ENCODE data around the gene MAPK8IP1.

Gene MAPK8IP1

DNA sequence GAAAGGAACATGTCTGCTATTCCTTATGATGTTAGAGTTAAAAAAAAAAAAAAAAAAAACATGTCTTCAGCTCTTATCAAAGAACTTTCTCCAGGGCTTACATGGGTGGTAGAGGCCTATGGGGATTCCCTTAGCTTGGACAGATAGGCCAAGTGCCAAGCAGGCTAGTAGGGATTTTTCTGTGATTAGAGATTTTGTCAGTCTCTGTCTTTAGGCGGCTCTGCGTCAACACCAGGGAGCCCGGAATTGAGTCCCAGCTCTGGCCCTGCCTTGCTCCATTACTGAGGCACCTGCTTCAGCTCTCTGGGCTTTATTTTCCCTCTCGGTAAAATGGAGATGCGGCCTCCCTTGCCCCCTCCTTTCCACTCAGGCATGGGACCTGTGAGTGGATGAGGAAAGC, 25.1 kb upstream of the MAPK8IP1 start:
- DNase-seq, result no peak

DNA sequence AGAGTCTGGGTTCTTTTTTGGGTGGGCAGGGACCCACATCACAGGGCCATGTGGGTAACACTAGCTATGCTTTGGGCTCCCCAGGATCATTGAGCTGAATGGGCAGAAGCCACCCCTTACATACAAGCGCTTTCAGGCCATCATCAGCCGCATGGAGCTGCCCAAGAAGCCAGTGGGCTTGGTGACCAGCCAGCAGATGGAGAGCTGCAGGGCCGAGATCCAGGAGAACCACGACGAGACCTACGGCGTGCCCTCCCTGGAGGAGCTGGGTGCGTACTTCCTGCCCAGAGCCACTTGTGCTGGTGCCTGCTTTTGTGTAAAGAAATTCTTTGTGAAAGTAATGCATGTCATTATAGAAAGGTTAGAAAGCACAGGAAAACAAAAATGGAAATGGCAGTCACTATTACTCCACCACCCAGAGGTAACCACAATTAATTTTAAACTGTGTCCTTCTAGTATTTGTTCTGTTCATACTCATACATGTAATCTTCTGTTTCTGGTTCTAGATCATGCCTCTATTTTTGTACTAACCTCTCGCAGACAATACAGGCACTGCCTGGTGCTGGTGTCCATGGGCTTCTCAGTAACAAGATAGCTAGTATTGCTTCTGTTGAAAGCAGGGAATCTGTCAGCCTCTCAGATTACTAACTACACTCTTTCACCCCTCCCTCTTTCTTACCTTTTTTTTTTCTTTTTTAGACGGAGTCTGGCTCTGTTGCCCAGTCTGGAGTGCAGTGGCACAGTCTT, 24.5 kb upstream of the MAPK8IP1 start:
- DNase-seq, result no peak

DNA sequence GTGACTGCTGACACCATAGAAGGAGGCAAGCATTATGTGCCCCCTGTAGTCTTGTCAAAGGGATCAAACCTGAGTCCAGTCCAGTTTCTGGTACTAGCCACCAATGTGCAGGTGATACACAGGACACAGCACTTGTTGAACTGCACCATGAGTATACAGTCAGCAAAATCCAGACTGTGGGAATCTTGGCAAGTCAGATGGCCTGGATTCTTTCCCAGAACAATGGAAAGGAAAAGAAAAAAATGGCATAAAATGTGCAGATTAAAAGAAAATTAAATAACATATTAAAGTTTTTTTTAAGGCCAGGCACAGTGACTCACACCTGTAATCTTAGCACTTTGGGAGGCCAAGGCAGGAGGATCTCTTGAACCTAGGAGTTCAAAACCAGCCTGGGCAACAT, 21.4 kb upstream of the MAPK8IP1 start:
- DNase-seq, result no peak

- no peak for DNase-seq
Observed at GRCh38 chr11:45869551-45869950, 15.9 kb upstream of the MAPK8IP1 start.

- no peak for DNase-seq
Observed at GRCh38 chr11:45870706-45871105, 14.7 kb upstream of the MAPK8IP1 start.

GRCh38 chr11:45871638-45872037, 13.8 kb upstream of the MAPK8IP1 start:
- DNase-seq, result no peak

GRCh38 chr11:45872651-45873356, 12.6 kb upstream of the MAPK8IP1 start:
- DNase-seq, result peak; percentile 30

DNA sequence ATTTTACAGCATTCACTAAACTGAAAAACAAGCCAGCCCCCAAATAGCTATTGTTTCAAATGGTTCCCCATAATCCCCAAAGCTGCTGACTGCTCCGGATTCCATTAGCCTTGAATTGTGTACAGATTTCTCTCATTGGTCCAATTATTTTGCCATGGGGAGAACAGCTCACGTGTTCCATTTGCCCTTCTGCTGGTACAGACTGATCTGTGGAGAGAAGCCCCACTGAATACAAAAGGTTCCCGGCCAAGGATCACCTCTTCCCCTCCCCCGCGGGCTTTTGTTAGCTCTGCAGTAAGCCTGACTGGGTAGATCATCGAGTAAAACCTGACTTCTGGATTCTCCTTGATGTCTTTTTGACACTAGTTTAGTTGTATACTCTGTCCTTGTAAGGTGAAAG, 9.1 kb upstream of the MAPK8IP1 start:
- DNase-seq, result no peak

- DNase-seq, result no peak
Observed at GRCh38 chr11:45877221-45877620, 8.2 kb upstream of the MAPK8IP1 start.

DNA sequence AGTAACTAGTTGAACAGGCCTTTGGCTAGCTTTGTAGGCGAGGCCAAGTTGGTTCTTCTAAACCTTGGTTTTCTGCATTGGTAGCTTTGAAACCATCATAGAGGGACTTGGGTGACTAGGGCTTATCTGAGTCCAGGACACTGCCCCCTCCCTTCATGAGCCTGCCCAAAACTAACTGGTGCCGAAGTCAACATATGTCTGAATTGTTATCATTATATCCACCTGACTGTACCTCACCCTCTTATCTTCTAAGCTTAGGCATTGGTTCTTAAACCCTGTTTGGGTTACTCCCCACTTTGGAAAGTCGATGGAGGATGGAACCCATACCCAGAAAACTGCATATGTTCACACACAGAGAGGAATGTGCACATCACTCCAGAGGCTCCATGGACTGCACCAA, 7.6 kb upstream of the MAPK8IP1 start:
- no peak for DNase-seq

GRCh38 chr11:45879803-45880686, 5.4 kb upstream of the MAPK8IP1 start:
- DNase-seq, result no peak

- peak; percentile 78 for DNase-seq
Observed at GRCh38 chr11:45880772-45881570, 4.5 kb upstream of the MAPK8IP1 start.

DNA sequence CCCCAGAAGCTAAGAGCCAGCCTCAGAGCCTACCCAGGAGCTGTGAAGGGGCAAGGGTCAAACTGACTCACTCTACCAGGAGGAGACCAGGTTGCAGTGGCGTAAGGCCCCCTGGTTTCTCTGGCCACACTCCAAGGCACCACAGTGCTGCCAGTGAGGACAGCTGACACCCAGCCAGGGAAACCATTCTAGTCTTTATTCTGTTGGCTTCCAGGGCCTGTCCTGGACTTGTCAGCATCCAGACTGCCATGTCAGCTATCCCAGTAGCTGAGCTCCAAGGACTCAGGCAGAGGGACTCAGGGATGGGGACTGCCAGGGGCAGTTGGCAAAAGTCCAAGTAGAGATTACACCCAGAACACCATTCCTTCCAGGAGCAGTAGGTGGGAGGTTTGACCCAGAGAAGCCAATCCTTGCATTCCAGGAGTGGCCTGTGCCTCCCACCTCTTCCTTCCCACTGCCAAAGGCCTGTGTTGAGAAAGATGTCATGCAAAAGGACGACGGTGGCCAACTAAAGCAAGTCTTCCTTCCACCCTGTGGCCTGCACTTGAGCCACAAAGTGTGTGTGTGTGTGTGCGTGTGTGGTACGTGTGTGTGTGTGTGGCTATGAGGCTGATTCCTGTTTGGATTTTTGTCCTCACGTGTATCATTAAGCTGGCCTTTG, 3.6 kb upstream of the MAPK8IP1 start:
- DNase-seq, result no peak

DNA sequence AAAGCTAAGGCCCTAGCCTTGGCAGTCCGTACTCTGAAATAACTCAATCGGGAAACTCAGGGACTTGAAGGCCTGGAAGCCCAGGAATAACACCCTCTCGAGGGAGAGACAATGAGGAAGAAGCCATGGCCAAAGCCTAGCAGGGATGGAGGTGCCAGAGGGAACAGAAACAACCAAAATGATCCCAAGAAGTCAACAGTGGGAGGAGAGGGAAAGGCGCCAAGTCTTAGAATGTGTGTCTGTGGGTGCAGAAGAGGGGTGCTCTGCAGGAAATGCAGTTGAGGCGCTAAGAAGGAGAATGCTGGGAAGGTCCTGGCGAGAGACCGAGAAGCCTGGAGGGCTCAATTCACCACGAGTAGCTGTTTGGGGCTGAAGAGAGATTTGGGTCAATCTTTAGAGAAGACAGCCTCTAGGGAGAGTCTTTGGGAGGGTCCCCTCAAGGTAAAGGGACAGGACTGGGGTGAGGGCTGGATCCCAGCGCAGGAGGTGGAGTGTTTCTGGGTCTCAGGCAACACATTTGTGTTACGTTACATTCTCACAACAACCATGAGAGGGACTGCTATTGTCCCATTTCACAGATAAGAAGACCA, 760 bp upstream of the MAPK8IP1 start:
- no peak for DNase-seq

DNA sequence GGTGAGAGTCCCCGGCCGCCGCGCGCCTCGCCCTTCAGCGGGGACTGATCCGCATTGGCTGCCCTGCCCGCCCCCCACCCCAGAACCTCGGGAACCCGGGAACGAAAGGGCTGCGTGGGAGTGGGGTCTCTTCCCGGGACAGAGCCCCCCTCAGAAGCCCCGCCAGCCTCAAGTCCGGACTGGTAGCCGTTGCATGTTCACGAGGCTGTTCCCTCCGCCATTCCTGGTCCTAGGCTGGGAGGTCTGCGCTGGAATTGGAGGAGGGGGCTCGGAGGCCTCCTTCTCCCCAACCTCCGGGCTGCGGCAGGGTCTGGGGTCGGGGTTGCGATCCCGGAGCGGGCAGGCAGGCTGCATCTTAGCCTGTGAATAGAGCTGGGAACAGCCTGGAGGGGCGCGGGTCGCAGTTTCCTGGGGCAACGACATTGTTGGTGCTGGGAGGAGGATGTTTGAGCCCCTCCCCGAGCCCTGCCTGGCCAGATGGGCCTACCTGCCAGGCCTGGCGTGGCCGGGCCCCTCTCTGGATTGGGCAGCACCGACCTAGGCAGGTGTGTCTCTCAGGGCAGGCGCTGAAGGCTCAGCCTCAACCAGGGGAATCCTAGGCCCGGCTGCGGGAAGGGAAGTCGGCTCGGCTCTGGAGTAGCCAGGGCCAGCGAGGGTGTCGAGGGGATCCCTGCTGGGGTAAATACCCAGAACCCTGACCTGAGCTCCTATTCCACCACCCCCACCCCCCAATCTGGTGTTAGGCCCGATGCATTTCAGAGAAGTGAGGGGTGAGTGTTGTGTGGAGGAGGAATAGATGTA, 670 bp downstream of the MAPK8IP1 start:
- DNase-seq, result no peak

DNA sequence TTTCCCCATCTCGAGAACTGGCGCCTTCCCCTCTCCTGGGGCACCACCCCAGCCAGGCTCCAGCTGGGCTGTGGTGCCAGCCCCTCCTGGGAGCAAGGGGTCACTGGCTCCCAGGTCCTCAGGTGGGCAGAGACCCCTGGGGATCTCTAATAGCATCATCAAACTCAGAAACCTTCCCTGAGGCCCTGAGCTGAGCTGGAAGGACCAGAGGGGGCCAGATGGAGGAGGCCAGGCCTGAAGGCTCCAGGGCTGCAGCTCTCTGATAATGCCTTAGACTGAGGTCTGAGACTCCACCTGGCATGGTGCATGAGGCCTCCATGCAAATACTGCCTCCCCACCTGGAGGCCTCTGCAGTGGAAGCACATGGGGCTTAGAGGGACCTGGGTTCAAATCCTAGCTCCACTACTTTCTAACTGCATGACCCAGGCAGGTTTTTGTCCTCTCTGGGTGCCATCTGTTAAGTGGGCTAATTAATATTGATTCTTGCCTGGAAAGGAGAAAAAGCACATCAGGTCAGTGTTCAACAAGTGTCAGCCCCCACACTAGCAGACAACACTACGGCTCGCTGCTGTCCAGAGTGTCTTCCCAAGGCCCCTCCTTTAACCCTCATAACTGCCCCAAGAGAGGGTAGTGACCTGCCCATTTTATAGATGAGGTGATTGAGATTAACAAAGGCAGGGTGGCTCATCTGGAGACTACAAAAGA, 1.5 kb downstream of the MAPK8IP1 start:
- no peak for DNase-seq

DNA sequence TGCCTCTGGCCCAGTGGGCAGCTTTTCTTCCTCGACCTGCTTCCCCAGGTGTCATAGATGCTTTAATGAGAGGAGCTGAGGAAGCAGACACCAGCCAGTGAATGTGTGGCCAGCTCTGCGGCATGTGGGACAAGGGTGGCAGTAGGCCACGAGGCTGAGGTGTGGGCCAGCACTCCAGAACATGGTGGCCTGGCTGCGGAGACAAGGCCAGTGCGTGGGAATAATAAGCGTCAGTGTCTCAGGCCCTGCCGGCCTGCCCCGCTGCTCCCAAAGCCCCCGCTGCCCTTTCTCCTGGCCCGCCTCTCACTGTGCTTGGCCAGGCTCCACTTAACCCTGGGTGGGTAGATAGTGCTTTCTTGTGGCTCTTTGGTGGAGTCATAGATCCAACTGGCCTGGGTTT, 2.1 kb downstream of the MAPK8IP1 start:
- DNase-seq, result no peak

DNA sequence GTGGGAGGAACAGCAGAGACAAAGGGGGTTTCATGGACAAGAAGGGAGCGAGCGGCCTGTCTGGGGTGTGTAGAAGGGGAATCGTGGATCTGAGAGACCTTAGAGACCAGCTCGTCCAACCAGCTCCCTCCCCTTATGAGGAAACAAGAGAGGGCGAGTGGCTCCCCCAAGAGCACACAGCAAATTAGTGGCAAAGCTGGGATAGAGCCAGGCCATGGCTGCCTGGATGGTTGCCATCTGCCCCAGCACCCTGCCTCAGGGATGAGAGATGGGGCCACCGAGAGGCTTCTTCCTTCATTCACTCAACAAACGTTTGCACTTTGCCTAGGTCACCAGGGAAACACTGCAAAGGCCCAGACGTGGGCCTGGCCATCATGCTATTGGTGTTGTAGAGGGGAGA, 4.1 kb downstream of the MAPK8IP1 start:
- no peak for DNase-seq

DNA sequence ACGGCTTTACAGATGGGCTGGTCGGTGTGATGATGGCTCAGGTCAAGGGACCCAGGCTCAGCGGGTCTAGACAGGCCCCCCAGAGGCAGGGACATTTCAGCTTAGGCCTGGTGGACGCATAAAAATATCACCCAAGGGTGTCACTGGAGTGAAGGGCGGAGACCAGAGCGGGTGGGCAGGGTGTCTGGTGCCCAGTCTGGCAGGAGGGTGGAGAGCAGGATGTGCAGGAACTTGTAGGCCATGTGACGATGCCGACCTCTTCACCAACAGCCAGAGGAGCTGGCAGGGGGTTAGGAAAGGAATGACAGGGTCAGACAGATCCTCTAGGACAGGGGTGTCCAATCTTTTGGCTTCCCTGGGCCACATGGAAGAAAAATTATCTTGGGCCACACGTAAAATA, 4.5 kb downstream of the MAPK8IP1 start:
- DNase-seq, result no peak

DNA sequence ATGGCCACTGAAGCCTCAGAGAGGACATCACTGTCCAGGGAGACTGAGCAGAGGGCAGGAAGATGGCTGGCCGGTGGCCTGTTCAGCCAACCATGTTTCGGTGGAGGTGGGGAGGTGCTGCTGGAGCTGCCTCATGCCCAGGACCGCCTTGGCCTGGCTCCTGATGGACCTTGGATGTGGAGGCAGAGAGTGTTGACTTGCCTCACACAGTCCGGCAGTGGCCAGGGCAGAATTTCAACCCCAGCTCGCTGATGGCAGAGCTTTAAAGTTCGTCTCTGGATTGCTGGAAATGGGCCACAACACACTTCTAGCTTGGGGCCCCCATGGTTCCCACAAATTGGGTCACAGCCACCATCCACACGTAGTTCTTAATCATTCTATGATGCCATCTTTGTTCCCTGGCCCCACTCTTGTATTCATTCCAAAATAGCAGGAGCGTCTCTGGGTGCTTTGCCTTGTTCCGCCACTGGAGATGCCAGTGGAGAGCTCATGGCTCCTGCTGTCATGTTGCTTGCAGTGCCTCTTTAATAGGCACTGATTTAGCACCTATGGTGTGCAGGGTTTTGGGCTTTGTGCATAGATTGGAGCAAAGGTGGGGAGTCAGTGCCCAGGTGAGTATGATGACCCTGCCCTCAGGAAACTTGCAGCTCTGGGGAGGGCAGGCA, 5.6 kb downstream of the MAPK8IP1 start:
- no peak for DNase-seq
